ENCODE measurements around the gene VPS4A. TPM values are rescaled to one million over a fixed set of nuclear protein-coding genes. Genes with fewer than 3 reads are reported as not detected.

VPS4A gene
- polyA plus RNA-seq, 1 experiment = 12.8 TPM

- Histone ChIP-seq H3K27me3 (ENCODE audit: control insufficient read depth, insufficient read depth, low read length) (no peaks in the 10 kb centered on the region), H3K9me3 (ENCODE audit: control insufficient read depth, insufficient read depth, low read length) (no peaks in the 10 kb centered on the region; the same call in 1 of the 2 replicates), H3K27ac (ENCODE audit: low read depth, low read length) (peak overlapping the region; percentile 65), H3K4me3 (ENCODE audit: low read depth, low read length) (peak overlapping the region; percentile 86)
- 0 out of 2 replicates have a peak, but pooled peaks have one; percentile 15 for TF ChIP-seq CTCF (IDR thresholded peaks at IDR 0.05; ENCODE audit: low read depth, low read length)
- ChIA-PET POLR2A (interaction anchor here (0.6 to 0.7 kb wide), 2 partner anchors 9 to 14 kb away, joined by 3 to 4 read pairs; no protein-coding TSS in a partner anchor), CTCF (interaction anchor here (0.5 to 1.5 kb wide), 9 partner anchors 15 to 1011 kb away, joined by 3 to 10 read pairs (median 4); no protein-coding TSS in a partner anchor)
- DNase-seq (ENCODE audit: low read depth, low spot score) = no peak
Measured at GRCh38 chr16:69311533-69312387, 610 bp downstream of the VPS4A start.

DNA sequence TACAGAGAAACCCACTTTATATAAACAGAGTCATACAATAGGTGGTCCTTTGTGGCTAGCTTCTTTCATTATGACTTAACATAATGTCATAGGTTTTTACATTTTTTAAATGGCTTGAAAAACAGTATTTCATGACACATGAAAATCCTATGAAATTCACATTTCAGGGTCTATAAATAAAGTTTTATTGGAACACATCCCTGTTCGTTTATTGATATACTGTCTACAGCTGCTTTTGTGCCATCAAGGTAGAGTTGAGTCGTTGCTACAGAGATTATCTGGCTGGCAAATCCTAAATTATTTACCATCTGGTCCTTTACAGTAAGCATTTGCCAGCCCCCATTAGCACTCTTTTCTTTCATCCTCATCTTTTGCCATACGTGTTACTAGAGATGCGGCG, 2.3 kb downstream of the VPS4A start:
- Histone ChIP-seq H3K9me3 (ENCODE audit: control insufficient read depth, insufficient read depth, low read length) (no peaks in the 10 kb centered on the region; the same call in 1 of the 2 replicates), H3K27ac (ENCODE audit: low read depth, low read length) (no peak overlapping the region), H3K27me3 (ENCODE audit: control insufficient read depth, insufficient read depth, low read length) (no peaks in the 10 kb centered on the region), H3K4me3 (ENCODE audit: low read depth, low read length) (no peak overlapping the region)
- DNase-seq (ENCODE audit: low read depth, low spot score) = no peak
- ChIA-PET POLR2A (no interaction called here), CTCF (no interaction called here)
- TF ChIP-seq CTCF (IDR thresholded peaks at IDR 0.05; ENCODE audit: low read depth, low read length) = no peak

DNA sequence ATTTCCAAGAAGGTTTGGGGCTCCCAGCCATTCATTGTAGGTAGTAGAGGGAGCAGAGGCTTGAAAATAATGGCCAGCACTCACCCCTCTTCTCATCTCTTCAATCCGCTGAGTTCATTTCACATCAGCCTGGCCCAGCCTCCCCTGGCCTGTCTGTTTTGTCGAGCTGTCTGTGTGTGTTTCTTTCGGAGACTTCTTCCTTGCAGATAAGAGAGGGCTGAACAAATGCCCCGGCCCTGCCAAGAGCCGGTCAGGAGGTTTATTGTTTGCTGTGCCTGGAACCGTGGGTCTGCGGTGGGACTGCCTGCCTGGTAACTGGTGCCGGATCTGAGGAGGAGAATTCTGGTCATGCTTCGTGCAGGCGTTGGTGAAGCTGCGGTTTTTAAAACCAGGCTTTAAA, 3.4 kb downstream of the VPS4A start:
- CTCF ChIA-PET = interaction anchor here (1.3 kb wide), 1 partner anchor 164 kb away, joined by 3 read pairs; no protein-coding TSS in a partner anchor
- POLR2A ChIA-PET = no interaction called here
- no peak for TF ChIP-seq CTCF (IDR thresholded peaks at IDR 0.05; ENCODE audit: low read depth, low read length)
- Histone ChIP-seq H3K4me3 (ENCODE audit: low read depth, low read length) (no peak overlapping the region), H3K27me3 (ENCODE audit: control insufficient read depth, insufficient read depth, low read length) (no peaks in the 10 kb centered on the region), H3K27ac (ENCODE audit: low read depth, low read length) (no peak overlapping the region), H3K9me3 (ENCODE audit: control insufficient read depth, insufficient read depth, low read length) (no peaks in the 10 kb centered on the region; the same call in 1 of the 2 replicates)
- no peak for DNase-seq (ENCODE audit: low read depth, low spot score)

DNA sequence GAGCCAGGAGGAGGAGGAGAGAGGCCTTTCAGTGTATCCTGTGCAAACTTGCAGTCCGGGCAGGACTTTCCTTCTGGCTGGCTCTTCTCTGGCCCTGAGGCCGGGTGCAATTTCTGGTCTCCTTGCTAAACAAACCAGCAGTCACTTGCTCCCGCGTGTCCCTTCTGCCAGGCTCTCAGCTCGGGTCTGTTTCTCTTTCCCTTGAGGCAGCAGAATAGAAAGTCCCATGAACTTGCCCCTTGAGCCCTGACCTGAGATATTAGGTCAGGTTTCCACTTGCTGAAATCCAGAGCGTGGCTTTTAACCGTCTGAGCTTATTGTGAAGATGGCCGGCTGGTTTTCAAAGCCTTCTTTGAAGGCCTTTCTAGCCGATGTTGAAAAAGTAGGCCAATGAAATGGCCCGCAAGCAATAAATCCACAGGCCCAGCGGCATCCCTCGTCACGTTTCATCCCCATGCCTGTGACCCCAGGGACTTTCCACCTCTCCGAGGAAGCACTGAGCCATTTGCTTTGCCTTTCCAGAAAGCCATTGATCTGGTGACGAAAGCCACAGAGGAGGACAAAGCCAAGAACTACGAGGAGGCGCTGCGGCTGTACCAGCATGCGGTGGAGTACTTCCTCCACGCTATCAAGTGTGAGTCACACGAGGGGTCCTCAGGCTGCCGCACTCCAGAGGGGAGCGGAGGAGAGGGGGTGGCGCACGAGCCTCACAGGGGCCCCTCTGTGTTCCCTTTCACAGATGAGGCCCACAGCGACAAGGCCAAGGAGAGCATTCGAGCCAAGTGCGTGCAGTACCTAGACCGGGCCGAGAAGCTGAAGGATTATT, 4.5 kb downstream of the VPS4A start:
- CTCF ChIA-PET = interaction anchor here (0.6 to 1.3 kb wide), 2 partner anchors 63 to 165 kb away, joined by 3 to 5 read pairs; no protein-coding TSS in a partner anchor
- POLR2A ChIA-PET = no interaction called here
- Histone ChIP-seq H3K27me3 (ENCODE audit: control insufficient read depth, insufficient read depth, low read length) (no peaks in the 10 kb centered on the region), H3K9me3 (ENCODE audit: control insufficient read depth, insufficient read depth, low read length) (no peaks in the 10 kb centered on the region; the same call in 1 of the 2 replicates), H3K27ac (ENCODE audit: low read depth, low read length) (no peak overlapping the region), H3K4me3 (ENCODE audit: low read depth, low read length) (no peak overlapping the region)
- DNase-seq (ENCODE audit: low read depth, low spot score) = no peak
- no peak for TF ChIP-seq CTCF (IDR thresholded peaks at IDR 0.05; ENCODE audit: low read depth, low read length)

Measured in AG04450 (cell line).